Breast epithelium (tissue), 3 donors: ENCODE measurements around the gene CAV2.

Experiments used
- POLR2A ChIP-seq: fragments of 450-650 bp; IDR thresholded peaks from one replicate; pipeline ENCODE4 v1.6.1; 2016; ENCODE audit warnings: antibody characterized with exemption, mild to moderate bottlenecking, moderate library complexity
- TF ChIP-seq, protein P1 (sequence below), 3 donors: fragments of 450-650 bp; IDR thresholded peaks; one replicate each; pipeline ENCODE4 v1.5.1; 2016 to 2017; ENCODE audit warnings: antibody characterized with exemption in 3 of 3, mild to moderate bottlenecking in 3 of 3, moderate library complexity in 3 of 3

- TF ChIP-seq POLR2A = no peak
- TF ChIP-seq, protein P1, sequence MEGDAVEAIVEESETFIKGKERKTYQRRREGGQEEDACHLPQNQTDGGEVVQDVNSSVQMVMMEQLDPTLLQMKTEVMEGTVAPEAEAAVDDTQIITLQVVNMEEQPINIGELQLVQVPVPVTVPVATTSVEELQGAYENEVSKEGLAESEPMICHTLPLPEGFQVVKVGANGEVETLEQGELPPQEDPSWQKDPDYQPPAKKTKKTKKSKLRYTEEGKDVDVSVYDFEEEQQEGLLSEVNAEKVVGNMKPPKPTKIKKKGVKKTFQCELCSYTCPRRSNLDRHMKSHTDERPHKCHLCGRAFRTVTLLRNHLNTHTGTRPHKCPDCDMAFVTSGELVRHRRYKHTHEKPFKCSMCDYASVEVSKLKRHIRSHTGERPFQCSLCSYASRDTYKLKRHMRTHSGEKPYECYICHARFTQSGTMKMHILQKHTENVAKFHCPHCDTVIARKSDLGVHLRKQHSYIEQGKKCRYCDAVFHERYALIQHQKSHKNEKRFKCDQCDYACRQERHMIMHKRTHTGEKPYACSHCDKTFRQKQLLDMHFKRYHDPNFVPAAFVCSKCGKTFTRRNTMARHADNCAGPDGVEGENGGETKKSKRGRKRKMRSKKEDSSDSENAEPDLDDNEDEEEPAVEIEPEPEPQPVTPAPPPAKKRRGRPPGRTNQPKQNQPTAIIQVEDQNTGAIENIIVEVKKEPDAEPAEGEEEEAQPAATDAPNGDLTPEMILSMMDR (IDR thresholded peaks at IDR 0.05) = peak in 1 of 3 donors; percentile 88
Observed at GRCh38 chr7:116525913-116526861, 26.6 kb downstream of the CAV2 start.
